GM18505 (cell line): ENCODE results near the gene PCNP.

Source experiments
- ATAC-seq: cut with Tn5 transposase; IDR thresholded peaks from one replicate; pipeline ENCODE4 v1.9.1; 2021; ENCODE audit not compliant: unreplicated experiment
- POLR2A ChIP-seq: IDR thresholded peaks from 4 replicates; pipeline ENCODE4 v1.6.1; 2011; ENCODE audit warnings: borderline replicate concordance; ENCODE audit not compliant: insufficient read depth, insufficient read length; ENCODE audit errors: extremely low read depth

PCNP gene

GRCh38 chr3:101643009-101643844 is 69.2 kb downstream of the PCNP start:
- TF ChIP-seq POLR2A, result no peak
- no peak for ATAC-seq
